Vagina (tissue), 2 donors: ENCODE measurements around the gene RSPH1. TPM values are rescaled to one million over a fixed set of nuclear protein-coding genes. Genes with fewer than 3 reads are reported as not detected.

ENCODE experiments used
- DNase-seq, 2 donors: peaks; one replicate each; pipeline ENCODE4 v3.0.0-alpha.2; 2017; ENCODE audit errors: extremely low spot score in 2 of 2
- H3K27ac ChIP-seq: fragments of 200-600 bp; sonication (generic); one replicate; pipeline ENCODE4 v1.5.1; 2019
- H3K27me3 ChIP-seq: fragments of 200-600 bp; sonication (generic); one replicate; pipeline ENCODE4 v1.5.1; 2019
- H3K36me3 ChIP-seq, 2 donors: fragments of 200-600 bp; sonication (generic); one replicate each; pipeline ENCODE4 v1.5.1; 2017 to 2019
- H3K4me1 ChIP-seq: fragments of 200-600 bp; sonication (generic); one replicate; pipeline ENCODE4 v1.5.1; 2019
- H3K4me3 ChIP-seq, 2 donors: fragments of 200-600 bp; sonication (generic); 1 replicate in 1 of 2; 2 replicates in 1 of 2; pipeline ENCODE4 v1.5.1; 2016 to 2019
- H3K9me3 ChIP-seq: fragments of 200-600 bp; sonication (generic); one replicate; pipeline ENCODE4 v1.5.1; 2019
- POLR2A ChIP-seq, 2 donors: fragments of 450-650 bp; IDR thresholded peaks; one replicate each; pipeline ENCODE4 v1.6.1; 2017; ENCODE audit warnings: antibody characterized with exemption in 2 of 2, mild to moderate bottlenecking in 2 of 2, moderate library complexity in 2 of 2
- POLR2AphosphoS5 ChIP-seq, 2 donors: sonication (generic); formaldehyde crosslinking; IDR thresholded peaks; one replicate each; pipeline ENCODE4 v1.9.0; 2017; ENCODE audit warnings: antibody characterized with exemption in 2 of 2, mild to moderate bottlenecking in 2 of 2, low read depth in 1 of 2; ENCODE audit not compliant: insufficient read depth in 1 of 2
- intact Hi-C: fragments of 100-400 bp; cut with DNase I; formaldehyde crosslinking; loops from one replicate; pipeline ENCODE4 v1.15.1; 2023
- total RNA-seq: library from RNA; depleted of rRNA; stranded (reverse); fragments of >200 nt; gene quantifications from one replicate; pipeline ENCODE4 v1.2.3, GENCODE V29; 2016
- TF ChIP-seq, protein P1 (sequence below), 3 experiments: fragments of 450-650 bp in 2 of 3; fragments of 200-600 bp in 1 of 3; sonication (generic) in 1 of 3; IDR thresholded peaks; one replicate each; pipeline ENCODE4 v1.5.1; 2017 to 2019; ENCODE audit warnings: antibody characterized with exemption in 3 of 3, mild to moderate bottlenecking in 2 of 3, moderate library complexity in 2 of 3

The RSPH1 gene
- total RNA-seq, 1 donor from 2014 or later = not detected

DNA sequence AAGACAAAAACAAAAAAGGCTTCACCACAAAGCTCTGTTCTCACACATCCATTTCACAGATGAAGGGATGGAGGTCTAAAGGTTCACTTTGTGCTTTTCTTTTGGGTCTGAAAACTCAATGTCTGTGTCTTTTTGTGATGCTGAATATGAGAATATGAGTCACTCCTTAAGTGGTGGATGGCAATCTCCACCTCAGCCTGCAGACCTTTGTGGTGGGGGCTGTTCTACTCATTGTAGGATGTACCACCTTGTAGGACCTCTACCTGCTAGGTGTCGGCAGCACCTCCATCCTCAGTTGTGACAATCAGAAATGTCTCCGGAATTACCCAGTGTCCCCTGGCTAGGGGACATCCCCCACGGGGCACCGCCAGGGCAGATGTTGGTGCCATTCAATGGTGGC, 49.5 kb downstream of the RSPH1 start:
- Histone ChIP-seq H3K36me3 (no peaks in the 10 kb centered on the region), H3K4me3 (no peak overlapping the region), H3K27me3 (no peaks in the 10 kb centered on the region), H3K4me1 (no peaks in the 10 kb centered on the region), H3K9me3 (no peaks in the 10 kb centered on the region), H3K27ac (no peak overlapping the region)
- no peak for DNase-seq
- TF ChIP-seq POLR2AphosphoS5 (IDR thresholded peaks at IDR 0.05; ENCODE audit: insufficient read depth in 1 of 2, low read depth in 1 of 2) (no peak), POLR2A (IDR thresholded peaks at IDR 0.05) (no peak)
- TF ChIP-seq, protein P1, sequence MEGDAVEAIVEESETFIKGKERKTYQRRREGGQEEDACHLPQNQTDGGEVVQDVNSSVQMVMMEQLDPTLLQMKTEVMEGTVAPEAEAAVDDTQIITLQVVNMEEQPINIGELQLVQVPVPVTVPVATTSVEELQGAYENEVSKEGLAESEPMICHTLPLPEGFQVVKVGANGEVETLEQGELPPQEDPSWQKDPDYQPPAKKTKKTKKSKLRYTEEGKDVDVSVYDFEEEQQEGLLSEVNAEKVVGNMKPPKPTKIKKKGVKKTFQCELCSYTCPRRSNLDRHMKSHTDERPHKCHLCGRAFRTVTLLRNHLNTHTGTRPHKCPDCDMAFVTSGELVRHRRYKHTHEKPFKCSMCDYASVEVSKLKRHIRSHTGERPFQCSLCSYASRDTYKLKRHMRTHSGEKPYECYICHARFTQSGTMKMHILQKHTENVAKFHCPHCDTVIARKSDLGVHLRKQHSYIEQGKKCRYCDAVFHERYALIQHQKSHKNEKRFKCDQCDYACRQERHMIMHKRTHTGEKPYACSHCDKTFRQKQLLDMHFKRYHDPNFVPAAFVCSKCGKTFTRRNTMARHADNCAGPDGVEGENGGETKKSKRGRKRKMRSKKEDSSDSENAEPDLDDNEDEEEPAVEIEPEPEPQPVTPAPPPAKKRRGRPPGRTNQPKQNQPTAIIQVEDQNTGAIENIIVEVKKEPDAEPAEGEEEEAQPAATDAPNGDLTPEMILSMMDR (IDR thresholded peaks at IDR 0.05) = no peak
- intact Hi-C loops = no loop called here

GRCh38 chr21:42445311-42445710, 50.7 kb downstream of the RSPH1 start:
- Histone ChIP-seq H3K4me1 (no peaks in the 10 kb centered on the region), H3K4me3 (no peak overlapping the region), H3K27ac (no peak overlapping the region), H3K36me3 (no peaks in the 10 kb centered on the region), H3K9me3 (no peaks in the 10 kb centered on the region), H3K27me3 (no peaks in the 10 kb centered on the region)
- no peak for DNase-seq
- intact Hi-C loops = no loop called here
- TF ChIP-seq, protein P1 (IDR thresholded peaks at IDR 0.05) = no peak
- TF ChIP-seq POLR2A (IDR thresholded peaks at IDR 0.05) (no peak), POLR2AphosphoS5 (IDR thresholded peaks at IDR 0.05; ENCODE audit: insufficient read depth in 1 of 2, low read depth in 1 of 2) (no peak)

GRCh38 chr21:42444745-42445059, 51.3 kb downstream of the RSPH1 start:
- intact Hi-C loops = no loop called here
- TF ChIP-seq, protein P1 (IDR thresholded peaks at IDR 0.05) = no peak
- no peak for TF ChIP-seq POLR2AphosphoS5 (IDR thresholded peaks at IDR 0.05; ENCODE audit: insufficient read depth in 1 of 2, low read depth in 1 of 2)
- no peak for TF ChIP-seq POLR2A (IDR thresholded peaks at IDR 0.05)
- no peaks in the 10 kb centered on the region for H3K4me1 ChIP-seq

DNA sequence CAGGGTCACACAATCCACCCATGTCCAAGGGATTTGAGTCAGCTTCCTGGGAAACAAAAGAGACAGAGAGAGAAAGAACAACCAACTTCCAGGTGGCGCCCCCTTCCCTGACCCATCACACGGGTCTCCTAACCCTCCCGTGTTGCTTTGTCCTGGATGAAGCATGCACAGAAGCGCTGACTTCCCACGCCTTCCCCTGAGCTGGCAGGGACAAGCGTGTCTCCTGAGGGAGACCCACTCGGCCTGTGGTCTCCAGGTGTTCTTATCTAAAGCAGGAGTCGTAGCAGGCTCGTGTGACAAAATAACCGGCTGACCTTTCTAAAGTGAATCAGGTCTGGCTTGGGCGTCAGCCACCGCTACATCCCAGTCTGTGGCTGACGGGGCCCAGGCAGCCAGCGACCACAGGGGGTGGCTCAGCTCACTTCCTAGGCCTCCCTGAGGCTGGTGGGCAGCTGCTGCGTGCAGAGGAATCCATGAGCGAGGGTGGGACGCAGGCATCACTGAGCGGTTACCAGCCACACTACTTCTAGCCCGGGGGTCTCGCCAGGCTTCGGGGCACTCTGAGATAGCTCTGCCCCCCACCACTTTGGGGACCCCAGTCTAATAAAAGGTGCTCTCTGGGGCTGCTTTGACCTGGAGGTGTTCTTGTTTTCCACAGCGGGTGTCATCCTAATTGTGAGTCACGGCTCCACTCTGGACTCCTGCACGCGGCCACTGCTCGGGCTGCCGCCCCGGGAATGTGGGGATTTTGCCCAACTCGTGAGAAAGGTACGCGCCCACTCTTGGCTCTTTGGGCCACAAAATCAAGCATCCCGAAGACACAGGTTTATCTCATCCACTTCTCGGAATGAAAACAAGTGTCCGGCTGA, 51.9 kb downstream of the RSPH1 start:
- no peak for DNase-seq
- Histone ChIP-seq H3K9me3 (no peaks in the 10 kb centered on the region), H3K27ac (no peak overlapping the region), H3K4me3 (no peak overlapping the region), H3K27me3 (no peaks in the 10 kb centered on the region), H3K4me1 (no peaks in the 10 kb centered on the region), H3K36me3 (no peaks in the 10 kb centered on the region)
- TF ChIP-seq, protein P1 (IDR thresholded peaks at IDR 0.05) = no peak
- TF ChIP-seq POLR2AphosphoS5 (IDR thresholded peaks at IDR 0.05; ENCODE audit: insufficient read depth in 1 of 2, low read depth in 1 of 2) = no peak
- no peak for TF ChIP-seq POLR2A (IDR thresholded peaks at IDR 0.05)
- intact Hi-C loops = no loop called here

More at GRCh38 chr21:42444745-42445059, 51.3 kb downstream of the RSPH1 start:
- H3K27me3 ChIP-seq = no peaks in the 10 kb centered on the region
- no peak overlapping the region for H3K27ac ChIP-seq
- H3K36me3 ChIP-seq = no peaks in the 10 kb centered on the region
- no peak overlapping the region for H3K4me3 ChIP-seq
- no peak for DNase-seq
- H3K9me3 ChIP-seq = no peaks in the 10 kb centered on the region

DNA sequence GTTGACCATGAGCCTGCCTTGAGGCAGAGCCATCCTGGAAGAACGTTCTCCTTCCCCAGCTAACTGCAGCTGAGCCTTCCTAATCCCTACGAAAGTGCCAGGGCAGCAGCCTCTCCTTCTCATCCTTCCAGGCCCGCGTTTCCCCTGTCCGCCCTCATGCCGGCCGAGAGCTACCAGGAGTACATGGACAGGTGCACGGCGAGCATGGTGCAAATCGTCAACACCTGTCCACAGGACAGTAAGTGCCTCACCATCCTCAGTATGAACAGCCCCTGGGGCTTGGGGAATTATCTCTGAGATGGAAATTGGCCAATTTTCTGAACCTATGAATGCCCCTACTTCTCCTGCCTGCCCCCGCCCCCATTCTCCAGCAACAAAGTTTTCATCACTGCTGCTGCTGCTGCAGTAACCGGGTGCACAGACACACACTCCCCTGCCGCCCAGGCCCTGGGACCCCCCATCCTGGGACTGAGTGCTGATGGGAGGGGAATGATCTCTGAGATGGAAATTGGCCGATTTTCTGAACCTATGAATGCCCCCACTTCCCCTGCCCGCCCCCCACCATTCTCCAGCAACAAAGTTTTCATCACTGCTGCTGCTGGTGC, 52.7 kb downstream of the RSPH1 start:
- intact Hi-C loops = no loop called here
- H3K36me3 ChIP-seq = no peaks in the 10 kb centered on the region
- DNase-seq = no peak
- H3K4me3 ChIP-seq = no peak overlapping the region
- no peaks in the 10 kb centered on the region for H3K27me3 ChIP-seq
- no peak overlapping the region for H3K27ac ChIP-seq
- TF ChIP-seq, protein P1 (IDR thresholded peaks at IDR 0.05) = no peak
- TF ChIP-seq POLR2AphosphoS5 (IDR thresholded peaks at IDR 0.05; ENCODE audit: insufficient read depth in 1 of 2, low read depth in 1 of 2) = no peak
- TF ChIP-seq POLR2A (IDR thresholded peaks at IDR 0.05) = no peak
- no peaks in the 10 kb centered on the region for H3K4me1 ChIP-seq
- no peaks in the 10 kb centered on the region for H3K9me3 ChIP-seq
